Liver (tissue), 9 donors: ENCODE results near the gene DNM2. TPM values are rescaled to one million over a fixed set of nuclear protein-coding genes. Genes with fewer than 3 reads are reported as not detected.
"Not testable (repeated sequence)": the region's sequence is repeated elsewhere in the genome, so short reads cannot be mapped to it uniquely, and the experiment has no call there.

Source experiments
- DNase-seq: peaks from one replicate; pipeline ENCODE4 v3.0.0-alpha.2; 2017; ENCODE audit warnings: low spot score
- H3K27ac ChIP-seq, 2 donors: one replicate each; pipeline ENCODE4 v1.7.0; 2013; ENCODE audit warnings: inconsistent platforms in 2 of 2, low read length in 2 of 2, control low read depth in 1 of 2, low read depth in 1 of 2, mild to moderate bottlenecking in 1 of 2
- H3K27me3 ChIP-seq, 4 donors: one replicate each; pipeline versions ENCODE4 v1.6.1 to v1.7.0; 2013; ENCODE audit warnings: low read length in 3 of 4, inconsistent platforms in 1 of 4, mild to moderate bottlenecking in 1 of 4, moderate library complexity in 1 of 4; ENCODE audit not compliant: control insufficient read depth in 4 of 4, insufficient read depth in 4 of 4
- H3K36me3 ChIP-seq, 4 donors: one replicate each; pipeline versions ENCODE4 v1.6.1 to v1.7.0; 2013; ENCODE audit warnings: low read length in 3 of 4, mild to moderate bottlenecking in 3 of 4, low read depth in 1 of 4, moderate library complexity in 1 of 4; ENCODE audit not compliant: control insufficient read depth in 4 of 4, insufficient read depth in 3 of 4
- H3K4me1 ChIP-seq, 4 donors: one replicate each; pipeline versions ENCODE4 v1.6.1 to v1.7.0; 2013; ENCODE audit warnings: low read length in 3 of 4, mild to moderate bottlenecking in 3 of 4, moderate library complexity in 1 of 4; ENCODE audit not compliant: control insufficient read depth in 4 of 4, insufficient read depth in 4 of 4
- H3K4me3 ChIP-seq, 3 donors: one replicate each; pipeline versions ENCODE4 v1.6.1 to v1.7.0; 2013; ENCODE audit warnings: low read length in 3 of 3, control low read depth in 1 of 3, low read depth in 1 of 3, mild to moderate bottlenecking in 1 of 3
- H3K9ac ChIP-seq, 2 donors: one replicate each; pipeline ENCODE4 v1.7.0; 2013; ENCODE audit warnings: low read length in 2 of 2, mild to moderate bottlenecking in 2 of 2, moderate library complexity in 2 of 2, control low read depth in 1 of 2, low read depth in 1 of 2
- H3K9me3 ChIP-seq, 4 donors: one replicate each; pipeline versions ENCODE4 v1.6.1 to v1.7.0; 2013; ENCODE audit warnings: low read length in 3 of 4; ENCODE audit not compliant: control insufficient read depth in 4 of 4
- EGR1 ChIP-seq, 2 donors: IDR thresholded peaks; 2 replicates each; pipeline ENCODE4 v1.6.1; 2016 to 2018; ENCODE audit warnings: antibody characterized with exemption in 2 of 2, low read depth in 2 of 2
- FOXA2 ChIP-seq: IDR thresholded peaks from 2 replicates; pipeline ENCODE4 v1.6.1; 2016; ENCODE audit warnings: antibody characterized with exemption
- GABPA ChIP-seq, 2 donors: IDR thresholded peaks in 1 of 2; conservative IDR thresholded peaks in 1 of 2; 2 replicates each; pipeline ENCODE4 v1.6.1; 2016; ENCODE audit warnings: antibody characterized with exemption in 2 of 2, mild to moderate bottlenecking in 1 of 2, moderate library complexity in 1 of 2
- HNF4A ChIP-seq, 2 donors: conservative IDR thresholded peaks; 2 replicates each; pipeline ENCODE4 v1.6.1; 2016; ENCODE audit warnings: antibody characterized with exemption in 2 of 2, mild to moderate bottlenecking in 2 of 2
- HNF4G ChIP-seq: IDR thresholded peaks from 2 replicates; pipeline ENCODE4 v1.6.1; 2016; ENCODE audit warnings: antibody characterized with exemption
- NR2F2 ChIP-seq: IDR thresholded peaks from 2 replicates; pipeline ENCODE4 v1.6.1; 2016; ENCODE audit warnings: antibody characterized with exemption
- RAD21 ChIP-seq, 2 donors: IDR thresholded peaks; 2 replicates each; pipeline ENCODE4 v1.6.1; 2016; ENCODE audit warnings: antibody characterized with exemption in 2 of 2, mild to moderate bottlenecking in 2 of 2
- RXRA ChIP-seq, 2 donors: IDR thresholded peaks; 2 replicates each; pipeline ENCODE4 v1.6.1; 2017 to 2018; ENCODE audit warnings: antibody characterized with exemption in 2 of 2, mild to moderate bottlenecking in 1 of 2
- TAF1 ChIP-seq: conservative IDR thresholded peaks from 2 replicates; pipeline ENCODE4 v1.6.1; 2016; ENCODE audit warnings: antibody characterized with exemption, mild to moderate bottlenecking
- WGBS: extraction: QIAGEN DNeasy Blood & Tissue Kit; methylation state at CpG from one replicate; pipeline ENCODE4 v1.1.7; 2013; 5-methylcytosine and 5-hydroxymethylcytosine counted together
- polyA plus RNA-seq, 2 donors: library from polyadenylated mRNA; stranded (reverse) in 1 of 2; unstranded in 1 of 2; fragments of 200-250 nt in 1 of 2; fragments of >200 nt in 1 of 2; fragmentation: Nextera tagmentation in 1 of 2; extraction: Ambion mirVana in 1 of 2; gene quantifications; one replicate each; pipeline versions ENCODE4 v1.2.1 to v1.2.3, GENCODE V29; 2013 to 2015
- total RNA-seq, 2 donors: library from RNA; depleted of rRNA; stranded (reverse); fragments of >200 nt; gene quantifications; one replicate each; pipeline ENCODE4 v1.2.3, GENCODE V29; 2014
- TF ChIP-seq, protein P1 (sequence below): IDR thresholded peaks from 2 replicates; pipeline ENCODE4 v1.6.1; 2016; ENCODE audit warnings: antibody characterized with exemption
- TF ChIP-seq, protein P2 (sequence below): IDR thresholded peaks from 2 replicates; pipeline ENCODE4 v1.6.1; 2016; ENCODE audit warnings: antibody characterized with exemption, mild to moderate bottlenecking
- TF ChIP-seq, protein P3 (sequence below): IDR thresholded peaks from 2 replicates; pipeline ENCODE4 v1.6.1; 2016; ENCODE audit warnings: antibody characterized with exemption
- TF ChIP-seq, protein P4 (sequence below): fragments of 150-350 bp; IDR thresholded peaks from 2 replicates; pipeline ENCODE4 v1.5.1; 2017; ENCODE audit warnings: improper control_type of control experiment, low read depth, low read length; ENCODE audit not compliant: missing input control
- TF ChIP-seq, protein P5 (sequence below): IDR thresholded peaks from 2 replicates; pipeline ENCODE4 v1.6.1; 2016; ENCODE audit warnings: antibody characterized with exemption
- donor health status: healthy.
- donor health status: healthy.
- donor health status: healthy.
- donor health status: healthy.
- donor health status: healthy.

Gene DNM2
- total and polyA plus RNA-seq, 4 donors, result 23.1 to 95.1 (median 59.1) TPM

DNA sequence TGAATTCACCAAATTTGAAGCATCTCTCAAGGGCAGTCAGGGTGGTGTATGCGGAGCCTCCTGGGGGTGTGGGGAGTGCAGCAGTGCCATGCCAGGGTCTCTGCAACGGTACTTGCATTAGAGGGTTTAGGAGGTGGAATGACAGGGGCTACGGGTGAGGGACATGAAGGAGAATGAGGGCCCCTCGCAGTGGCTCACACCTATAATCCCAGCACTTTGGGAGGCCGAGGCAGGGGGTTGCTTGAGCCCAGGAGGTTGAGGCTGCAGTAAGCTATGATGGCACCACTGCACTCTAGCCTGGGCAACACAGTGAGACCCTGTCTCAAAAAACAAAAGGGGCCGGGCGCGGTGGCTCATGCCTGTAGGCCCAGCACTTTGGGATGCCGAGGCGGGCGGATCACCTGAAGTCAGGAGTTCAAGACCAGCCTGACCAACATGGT lies 152.0 kb downstream of the DNM2 start:
- not testable (repeated sequence) for DNase-seq, H3K9ac ChIP-seq, H3K27me3 ChIP-seq, H3K36me3 ChIP-seq, H3K9me3 ChIP-seq, H3K27ac ChIP-seq, H3K4me3 ChIP-seq
- 96% methylated on average over 11 of the region's 11 CpGs for WGBS
- H3K4me1 ChIP-seq, result peaks cover 7 to 12% (median 8%) of the 10 kb centered on the region in 4 donors

- H3K4me1 ChIP-seq, result peaks cover 7 to 12% (median 8%) of the 10 kb centered on the region in 4 donors
- peak overlapping the region; percentile 60 to 69 for H3K27ac ChIP-seq
- H3K36me3 ChIP-seq, result no peaks in the 10 kb centered on the region
- no peaks in the 10 kb centered on the region for H3K27me3 ChIP-seq
- TF ChIP-seq HNF4A (conservative IDR thresholded peaks at IDR 0.05) (no peak), TAF1 (no peak), NR2F2 (peak; percentile 23), FOXA2 (no peak), HNF4G (no peak), EGR1 (IDR thresholded peaks at IDR 0.05; ENCODE audit: low read depth in 2 of 2) (peak; percentile 96 to 98), GABPA (IDR thresholded peaks at IDR 0.05 in 1 of 2, conservative IDR thresholded peaks at IDR 0.05 in 1 of 2) (no peak)
- TF ChIP-seq, protein P1, sequence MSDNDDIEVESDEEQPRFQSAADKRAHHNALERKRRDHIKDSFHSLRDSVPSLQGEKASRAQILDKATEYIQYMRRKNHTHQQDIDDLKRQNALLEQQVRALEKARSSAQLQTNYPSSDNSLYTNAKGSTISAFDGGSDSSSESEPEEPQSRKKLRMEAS, result no peak
- TF ChIP-seq, protein P2, sequence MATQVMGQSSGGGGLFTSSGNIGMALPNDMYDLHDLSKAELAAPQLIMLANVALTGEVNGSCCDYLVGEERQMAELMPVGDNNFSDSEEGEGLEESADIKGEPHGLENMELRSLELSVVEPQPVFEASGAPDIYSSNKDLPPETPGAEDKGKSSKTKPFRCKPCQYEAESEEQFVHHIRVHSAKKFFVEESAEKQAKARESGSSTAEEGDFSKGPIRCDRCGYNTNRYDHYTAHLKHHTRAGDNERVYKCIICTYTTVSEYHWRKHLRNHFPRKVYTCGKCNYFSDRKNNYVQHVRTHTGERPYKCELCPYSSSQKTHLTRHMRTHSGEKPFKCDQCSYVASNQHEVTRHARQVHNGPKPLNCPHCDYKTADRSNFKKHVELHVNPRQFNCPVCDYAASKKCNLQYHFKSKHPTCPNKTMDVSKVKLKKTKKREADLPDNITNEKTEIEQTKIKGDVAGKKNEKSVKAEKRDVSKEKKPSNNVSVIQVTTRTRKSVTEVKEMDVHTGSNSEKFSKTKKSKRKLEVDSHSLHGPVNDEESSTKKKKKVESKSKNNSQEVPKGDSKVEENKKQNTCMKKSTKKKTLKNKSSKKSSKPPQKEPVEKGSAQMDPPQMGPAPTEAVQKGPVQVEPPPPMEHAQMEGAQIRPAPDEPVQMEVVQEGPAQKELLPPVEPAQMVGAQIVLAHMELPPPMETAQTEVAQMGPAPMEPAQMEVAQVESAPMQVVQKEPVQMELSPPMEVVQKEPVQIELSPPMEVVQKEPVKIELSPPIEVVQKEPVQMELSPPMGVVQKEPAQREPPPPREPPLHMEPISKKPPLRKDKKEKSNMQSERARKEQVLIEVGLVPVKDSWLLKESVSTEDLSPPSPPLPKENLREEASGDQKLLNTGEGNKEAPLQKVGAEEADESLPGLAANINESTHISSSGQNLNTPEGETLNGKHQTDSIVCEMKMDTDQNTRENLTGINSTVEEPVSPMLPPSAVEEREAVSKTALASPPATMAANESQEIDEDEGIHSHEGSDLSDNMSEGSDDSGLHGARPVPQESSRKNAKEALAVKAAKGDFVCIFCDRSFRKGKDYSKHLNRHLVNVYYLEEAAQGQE, result no peak
- WGBS, result 5% methylated on average over 22 of the region's 22 CpGs
- DNase-seq, result no peak
- H3K4me3 ChIP-seq, result peak overlapping the region; percentile 35 to 57 (median 42)
- no peaks in the 10 kb centered on the region for H3K9me3 ChIP-seq
- no peak overlapping the region for H3K9ac ChIP-seq
Observed at GRCh38 chr19:10870501-10870954, 152.6 kb downstream of the DNM2 start.

DNA sequence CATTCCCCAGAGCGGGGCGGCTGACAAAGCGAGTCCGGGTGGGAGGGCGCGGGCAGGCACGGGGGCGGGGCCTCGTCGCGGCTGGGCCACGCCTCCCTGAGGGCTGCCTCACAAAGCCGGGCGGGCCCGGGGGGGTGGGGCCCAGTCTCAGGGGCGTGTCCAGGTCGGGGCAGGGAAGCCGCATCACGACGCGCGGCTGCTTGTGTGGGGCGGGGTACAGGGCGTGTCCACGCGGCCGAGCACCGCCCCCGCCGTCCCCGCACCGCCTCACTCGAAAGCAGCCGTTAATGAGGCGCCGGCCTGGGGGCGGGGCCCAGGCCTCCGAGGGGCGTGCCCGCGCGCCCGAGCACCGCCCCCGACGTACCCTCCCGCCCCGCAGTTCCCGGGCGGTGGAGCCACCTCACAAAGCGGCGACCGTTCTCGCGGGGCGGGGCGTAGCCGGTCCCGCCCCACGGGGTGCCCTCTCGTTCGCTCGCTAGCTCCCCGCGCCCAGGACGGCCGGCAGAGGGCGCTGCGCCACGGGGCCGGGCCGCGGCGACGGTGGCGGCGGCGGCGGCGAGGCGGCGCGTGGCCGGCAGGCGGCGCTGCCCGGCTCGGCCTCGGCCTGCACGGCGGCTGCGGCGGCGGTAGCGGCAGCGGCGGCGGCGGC lies 153.2 kb downstream of the DNM2 start, which contains the start of gene CARM1:
CARM1 (plus strand) TSS at position 599 of the 649 bp plus-strand sequence. CDS start 150 bp downstream, outside the sequence.
- peak within 1 kb of the TSS; percentile 60 to 69 for H3K27ac ChIP-seq
- peaks cover 7 to 12% (median 8%) of the 10 kb centered on the region in 4 donors for H3K4me1 ChIP-seq
- under 1% methylated on average over 99 of the region's 99 CpGs for WGBS
- TF ChIP-seq, protein P2, result no peak
- TF ChIP-seq, protein P3, sequence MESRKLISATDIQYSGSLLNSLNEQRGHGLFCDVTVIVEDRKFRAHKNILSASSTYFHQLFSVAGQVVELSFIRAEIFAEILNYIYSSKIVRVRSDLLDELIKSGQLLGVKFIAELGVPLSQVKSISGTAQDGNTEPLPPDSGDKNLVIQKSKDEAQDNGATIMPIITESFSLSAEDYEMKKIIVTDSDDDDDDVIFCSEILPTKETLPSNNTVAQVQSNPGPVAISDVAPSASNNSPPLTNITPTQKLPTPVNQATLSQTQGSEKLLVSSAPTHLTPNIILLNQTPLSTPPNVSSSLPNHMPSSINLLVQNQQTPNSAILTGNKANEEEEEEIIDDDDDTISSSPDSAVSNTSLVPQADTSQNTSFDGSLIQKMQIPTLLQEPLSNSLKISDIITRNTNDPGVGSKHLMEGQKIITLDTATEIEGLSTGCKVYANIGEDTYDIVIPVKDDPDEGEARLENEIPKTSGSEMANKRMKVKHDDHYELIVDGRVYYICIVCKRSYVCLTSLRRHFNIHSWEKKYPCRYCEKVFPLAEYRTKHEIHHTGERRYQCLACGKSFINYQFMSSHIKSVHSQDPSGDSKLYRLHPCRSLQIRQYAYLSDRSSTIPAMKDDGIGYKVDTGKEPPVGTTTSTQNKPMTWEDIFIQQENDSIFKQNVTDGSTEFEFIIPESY, result no peak
- TF ChIP-seq RXRA (IDR thresholded peaks at IDR 0.05), result peak in 1 of 2 donors; percentile 5
- peak; percentile 36 to 57 for TF ChIP-seq RAD21 (IDR thresholded peaks at IDR 0.05)
- TF ChIP-seq, protein P4, sequence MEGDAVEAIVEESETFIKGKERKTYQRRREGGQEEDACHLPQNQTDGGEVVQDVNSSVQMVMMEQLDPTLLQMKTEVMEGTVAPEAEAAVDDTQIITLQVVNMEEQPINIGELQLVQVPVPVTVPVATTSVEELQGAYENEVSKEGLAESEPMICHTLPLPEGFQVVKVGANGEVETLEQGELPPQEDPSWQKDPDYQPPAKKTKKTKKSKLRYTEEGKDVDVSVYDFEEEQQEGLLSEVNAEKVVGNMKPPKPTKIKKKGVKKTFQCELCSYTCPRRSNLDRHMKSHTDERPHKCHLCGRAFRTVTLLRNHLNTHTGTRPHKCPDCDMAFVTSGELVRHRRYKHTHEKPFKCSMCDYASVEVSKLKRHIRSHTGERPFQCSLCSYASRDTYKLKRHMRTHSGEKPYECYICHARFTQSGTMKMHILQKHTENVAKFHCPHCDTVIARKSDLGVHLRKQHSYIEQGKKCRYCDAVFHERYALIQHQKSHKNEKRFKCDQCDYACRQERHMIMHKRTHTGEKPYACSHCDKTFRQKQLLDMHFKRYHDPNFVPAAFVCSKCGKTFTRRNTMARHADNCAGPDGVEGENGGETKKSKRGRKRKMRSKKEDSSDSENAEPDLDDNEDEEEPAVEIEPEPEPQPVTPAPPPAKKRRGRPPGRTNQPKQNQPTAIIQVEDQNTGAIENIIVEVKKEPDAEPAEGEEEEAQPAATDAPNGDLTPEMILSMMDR, result peak; percentile 97
- TF ChIP-seq, protein P5, sequence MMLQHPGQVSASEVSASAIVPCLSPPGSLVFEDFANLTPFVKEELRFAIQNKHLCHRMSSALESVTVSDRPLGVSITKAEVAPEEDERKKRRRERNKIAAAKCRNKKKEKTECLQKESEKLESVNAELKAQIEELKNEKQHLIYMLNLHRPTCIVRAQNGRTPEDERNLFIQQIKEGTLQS, result no peak
- TF ChIP-seq GABPA (IDR thresholded peaks at IDR 0.05 in 1 of 2, conservative IDR thresholded peaks at IDR 0.05 in 1 of 2), result no peak
- peak in 1 of 2 donors; percentile 26 for TF ChIP-seq EGR1 (IDR thresholded peaks at IDR 0.05; ENCODE audit: low read depth in 2 of 2)

More for the DNA sequence above, 153.2 kb downstream of the DNM2 start, which contains the start of gene CARM1:
- Histone ChIP-seq H3K4me3 (peak within 1 kb of the TSS; percentile 67 to 88 (median 71)), H3K9me3 (no peaks in the 10 kb centered on the region), H3K9ac (peak within 1 kb of the TSS; percentile 56 to 63), H3K36me3 (no peaks in the 10 kb centered on the region), H3K27me3 (no peaks in the 10 kb centered on the region)
- DNase-seq, result peak; percentile 100
